Activated T-helper 1 cell treated with anti-CD3 and anti-CD28 coated beads, Interleukin-12 subunit alpha, Interleukin-12 subunit beta, Interleukin-2, Interleukin-4 antibody, amounts not matched to agents 30 ng/mL and 10 ng/mL and 1 ng/mL, durations not matched to agents 14 hours and 24 hours and 36 hours (primary cell): ENCODE data around the gene MED31. TPM values are rescaled to one million over a fixed set of nuclear protein-coding genes. Genes with fewer than 3 reads are reported as not detected.
"Not testable (repeated sequence)": the region's sequence is repeated elsewhere in the genome, so short reads cannot be mapped to it uniquely, and the experiment has no call there.

ENCODE experiments used
- DNase-seq: peaks from one replicate; pipeline ENCODE4 v3.0.0; 2021; ENCODE audit warnings: low spot score
- H3K27ac Mint-ChIP-seq: one replicate; pipeline ENCODE4 v1.8.0; 2021; ENCODE audit warnings: mild to moderate bottlenecking, mixed read lengths
- H3K27me3 Mint-ChIP-seq: one replicate; pipeline ENCODE4 v1.8.0; 2022; ENCODE audit warnings: mild to moderate bottlenecking, moderate library complexity, mixed read lengths; ENCODE audit not compliant: insufficient read depth
- H3K36me3 Mint-ChIP-seq: one replicate; pipeline ENCODE4 v1.8.0; 2021; ENCODE audit warnings: low read depth, mixed read lengths
- H3K4me1 Mint-ChIP-seq: one replicate; pipeline ENCODE4 v1.8.0; 2021; ENCODE audit warnings: low read depth, mixed read lengths
- H3K4me3 Mint-ChIP-seq: one replicate; pipeline ENCODE4 v1.8.0; 2021; ENCODE audit warnings: mild to moderate bottlenecking, moderate library complexity, mixed read lengths
- H3K9me3 Mint-ChIP-seq: one replicate; pipeline ENCODE4 v1.8.0; 2021; ENCODE audit warnings: mixed read lengths
- intact Hi-C: fragments of 100-400 bp; cut with micrococcal nuclease; formaldehyde crosslinking; loops from one replicate; pipeline ENCODE4 v1.15.1; 2024
- total RNA-seq: library from RNA; stranded (reverse); gene quantifications from 2 replicates; pipeline ENCODE4 v1.2.3, GENCODE V29; 2022

Gene MED31
- total RNA-seq, 1 donor from 2014 or later, result 24.3 TPM

- DNase-seq, result no peak
- intact Hi-C loops, result no loop called here
- Mint-ChIP-seq H3K4me1 (peaks cover 4% of the 10 kb centered on the region), H3K36me3 (no peaks in the 10 kb centered on the region), H3K4me3 (no peak overlapping the region), H3K27me3 (peaks cover 28% of the 10 kb centered on the region), H3K9me3 (no peaks in the 10 kb centered on the region), H3K27ac (no peak overlapping the region)
Measured at GRCh38 chr17:6674586-6674985, 23.2 kb upstream of the MED31 start.

DNA sequence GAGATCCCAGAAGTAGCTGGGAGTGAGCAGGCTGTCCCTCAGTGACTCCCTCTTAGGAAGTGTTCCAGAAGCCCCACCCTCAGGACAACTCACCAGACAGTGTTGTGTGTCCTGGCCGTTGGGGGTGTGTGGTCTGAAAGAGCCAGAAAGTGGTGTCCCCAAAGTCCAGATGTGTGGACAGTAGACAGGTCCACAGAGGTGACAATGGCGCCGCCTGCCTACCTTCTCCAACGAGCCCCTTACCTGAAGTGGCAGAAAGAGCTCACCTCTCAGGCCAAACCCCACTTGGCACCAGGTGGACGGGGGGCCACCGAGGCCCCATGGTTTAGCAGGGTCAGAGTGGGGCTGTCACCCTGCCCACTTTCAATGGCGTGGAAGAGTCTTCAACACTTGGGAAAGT, 20.0 kb upstream of the MED31 start:
- Mint-ChIP-seq H3K36me3 (no peaks in the 10 kb centered on the region), H3K27ac (no peak overlapping the region), H3K9me3 (no peaks in the 10 kb centered on the region), H3K27me3 (peaks cover 13% of the 10 kb centered on the region), H3K4me3 (no peak overlapping the region), H3K4me1 (peaks cover 7% of the 10 kb centered on the region)
- intact Hi-C loops, result no loop called here
- DNase-seq, result no peak

GRCh38 chr17:6670999-6671398, 19.6 kb upstream of the MED31 start:
- intact Hi-C loops, result no loop called here
- H3K27me3 Mint-ChIP-seq, result peaks cover 12% of the 10 kb centered on the region
- no peaks in the 10 kb centered on the region for H3K36me3 Mint-ChIP-seq
- H3K9me3 Mint-ChIP-seq, result no peaks in the 10 kb centered on the region
- DNase-seq, result no peak
- H3K27ac Mint-ChIP-seq, result no peak overlapping the region
- H3K4me1 Mint-ChIP-seq, result peaks cover 7% of the 10 kb centered on the region
- H3K4me3 Mint-ChIP-seq, result no peak overlapping the region

DNA sequence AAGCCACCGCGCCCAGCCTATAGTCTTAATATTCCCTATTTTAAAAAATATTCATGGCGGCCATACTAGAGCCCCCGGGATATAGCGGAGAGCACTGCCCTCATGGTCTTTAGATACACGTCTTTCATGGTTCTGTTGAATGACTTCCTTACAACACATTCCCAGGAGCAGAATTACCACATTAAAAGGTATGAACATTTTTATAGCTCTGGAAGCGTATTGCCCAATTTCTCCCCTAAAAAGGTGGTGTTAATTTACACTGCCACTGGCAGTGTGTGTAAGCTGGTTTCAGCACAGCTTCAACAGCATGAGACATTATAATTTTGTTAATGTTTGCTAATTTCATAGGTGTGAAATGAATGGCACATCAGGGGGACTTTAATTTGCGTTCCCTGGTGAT, 19.2 kb upstream of the MED31 start:
- intact Hi-C loops, result no loop called here
- Mint-ChIP-seq H3K27ac (no peak overlapping the region), H3K36me3 (no peaks in the 10 kb centered on the region), H3K9me3 (no peaks in the 10 kb centered on the region), H3K27me3 (peaks cover 7% of the 10 kb centered on the region), H3K4me1 (peaks cover 7% of the 10 kb centered on the region), H3K4me3 (no peak overlapping the region)
- no peak for DNase-seq

DNA sequence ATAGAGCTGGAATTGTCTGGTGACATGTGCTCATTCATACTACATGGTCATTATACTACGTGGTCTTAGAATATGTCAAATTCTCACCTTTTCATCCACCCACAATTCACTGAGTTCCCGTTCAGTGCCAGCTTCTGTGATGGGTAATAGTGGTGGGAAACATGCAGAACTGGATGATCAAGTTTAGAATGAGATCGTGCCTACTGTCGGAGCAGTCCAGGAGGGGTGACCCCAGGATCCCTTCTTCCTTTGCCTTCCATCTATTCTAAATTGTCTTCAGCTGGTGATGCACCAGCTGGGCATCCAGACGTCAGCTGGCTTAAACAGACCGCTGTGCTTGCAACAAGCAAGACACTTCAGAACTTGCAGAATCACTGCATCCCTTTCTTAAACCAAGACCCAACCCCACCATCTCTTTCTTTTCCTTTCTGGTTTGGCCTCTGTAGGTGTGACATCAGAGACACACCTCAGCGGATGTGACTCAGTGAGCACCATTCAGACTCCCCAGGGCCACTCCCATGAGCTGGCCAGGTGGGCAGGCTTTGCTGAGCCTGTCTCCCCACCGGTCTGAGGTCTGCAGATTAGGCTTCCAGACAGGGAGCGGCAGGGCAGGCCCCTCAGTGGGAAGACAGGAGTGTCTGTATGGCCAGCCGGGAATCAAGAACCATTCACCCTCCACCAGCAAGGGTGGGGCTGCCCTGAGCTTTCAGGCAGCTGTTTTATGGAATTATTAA, 18.2 kb upstream of the MED31 start:
- H3K27ac Mint-ChIP-seq, result no peak overlapping the region
- intact Hi-C loops, result no loop called here
- no peak overlapping the region for H3K4me3 Mint-ChIP-seq
- peaks cover 2% of the 10 kb centered on the region for H3K36me3 Mint-ChIP-seq
- no peaks in the 10 kb centered on the region for H3K9me3 Mint-ChIP-seq
- DNase-seq, result no peak
- peaks cover 7% of the 10 kb centered on the region for H3K27me3 Mint-ChIP-seq
- peaks cover 7% of the 10 kb centered on the region for H3K4me1 Mint-ChIP-seq

GRCh38 chr17:6668727-6669425, 17.5 kb upstream of the MED31 start:
- H3K36me3 Mint-ChIP-seq, result peaks cover 2% of the 10 kb centered on the region
- no peak for DNase-seq

DNA sequence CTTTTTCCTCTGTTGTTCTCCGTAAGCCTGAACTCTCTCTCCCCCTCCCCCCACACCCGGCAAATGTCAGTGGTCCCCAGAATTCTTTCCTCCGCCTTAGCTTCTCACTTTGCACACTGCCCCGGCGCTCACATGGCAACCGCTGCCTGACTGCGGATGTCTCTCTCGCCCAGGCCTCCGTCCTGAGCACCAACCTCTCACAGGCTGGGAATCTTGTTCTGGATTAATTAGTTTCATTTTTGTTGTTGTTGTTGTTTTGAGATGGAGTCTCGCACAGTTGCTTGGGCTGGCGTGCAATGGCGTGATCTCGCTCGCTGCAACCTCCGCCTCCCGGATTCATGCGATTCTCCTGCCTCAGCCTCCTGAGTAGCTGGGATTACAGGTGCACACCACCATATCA, 16.8 kb upstream of the MED31 start:
- H3K27ac Mint-ChIP-seq, result no peak overlapping the region
- intact Hi-C loops, result no loop called here
- peaks cover 2% of the 10 kb centered on the region for H3K36me3 Mint-ChIP-seq
- peaks cover 7% of the 10 kb centered on the region for H3K27me3 Mint-ChIP-seq
- H3K9me3 Mint-ChIP-seq, result no peaks in the 10 kb centered on the region
- peaks cover 7% of the 10 kb centered on the region for H3K4me1 Mint-ChIP-seq
- H3K4me3 Mint-ChIP-seq, result no peak overlapping the region
- DNase-seq, result no peak

More at GRCh38 chr17:6668727-6669425, 17.5 kb upstream of the MED31 start:
- no peaks in the 10 kb centered on the region for H3K9me3 Mint-ChIP-seq
- intact Hi-C loops, result no loop called here
- H3K4me1 Mint-ChIP-seq, result peaks cover 7% of the 10 kb centered on the region
- no peak overlapping the region for H3K27ac Mint-ChIP-seq
- H3K27me3 Mint-ChIP-seq, result peaks cover 7% of the 10 kb centered on the region
- H3K4me3 Mint-ChIP-seq, result no peak overlapping the region

DNA sequence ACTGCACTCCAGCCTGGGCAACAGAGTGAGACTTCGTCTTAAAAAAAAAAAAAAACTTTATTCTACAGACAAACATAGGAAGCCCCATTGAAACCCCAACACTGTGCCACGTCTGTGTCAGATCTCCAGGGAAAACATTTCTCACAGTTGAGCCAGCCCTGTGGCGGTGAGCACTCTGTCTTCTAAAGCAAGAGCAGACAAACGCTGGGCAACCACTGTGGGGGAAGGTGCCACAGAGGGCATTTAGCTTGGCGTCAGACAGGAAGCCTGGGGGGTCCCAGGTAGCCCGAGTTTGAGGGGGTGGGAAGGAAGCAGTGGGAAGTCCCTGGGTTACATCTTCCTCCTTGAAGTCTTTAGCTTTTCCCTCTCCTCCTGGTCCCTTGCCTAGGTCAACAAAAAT, 16.1 kb upstream of the MED31 start:
- intact Hi-C loops, result no loop called here
- DNase-seq, result no peak
- Mint-ChIP-seq H3K27me3 (peaks cover 9% of the 10 kb centered on the region), H3K36me3 (peaks cover 2% of the 10 kb centered on the region), H3K9me3 (no peaks in the 10 kb centered on the region), H3K27ac (no peak overlapping the region), H3K4me1 (peaks cover 7% of the 10 kb centered on the region), H3K4me3 (no peak overlapping the region)

- Mint-ChIP-seq H3K27me3 (peaks cover 13% of the 10 kb centered on the region), H3K9me3 (no peaks in the 10 kb centered on the region), H3K4me3 (no peak overlapping the region), H3K4me1 (peaks cover 9% of the 10 kb centered on the region), H3K27ac (no peak overlapping the region), H3K36me3 (peaks cover 2% of the 10 kb centered on the region)
- no peak for DNase-seq
- intact Hi-C loops, result loop anchor here (1.0 kb wide), 3 partner anchors 177 to 339 kb away; no protein-coding TSS in a partner anchor
Measured at GRCh38 chr17:6666557-6666956, 15.2 kb upstream of the MED31 start.

GRCh38 chr17:6666077-6666521, 14.7 kb upstream of the MED31 start:
- no peak overlapping the region for H3K4me3 Mint-ChIP-seq
- intact Hi-C loops, result loop anchor here (1.0 kb wide), 3 partner anchors 177 to 339 kb away; no protein-coding TSS in a partner anchor
- peaks cover 13% of the 10 kb centered on the region for H3K27me3 Mint-ChIP-seq
- no peaks in the 10 kb centered on the region for H3K9me3 Mint-ChIP-seq
- peaks cover 2% of the 10 kb centered on the region for H3K36me3 Mint-ChIP-seq
- peaks cover 13% of the 10 kb centered on the region for H3K4me1 Mint-ChIP-seq
- DNase-seq, result no peak
- H3K27ac Mint-ChIP-seq, result no peak overlapping the region

- H3K27ac Mint-ChIP-seq, H3K9me3 Mint-ChIP-seq, H3K4me3 Mint-ChIP-seq, H3K36me3 Mint-ChIP-seq, DNase-seq: not testable (repeated sequence)
- Mint-ChIP-seq H3K4me1 (peaks cover 32% of the 10 kb centered on the region), H3K27me3 (peaks cover 15% of the 10 kb centered on the region)
- intact Hi-C loops, result loop anchor here (5.0 kb wide), 1 partner anchor 94 kb away; the partner anchor contains the start of gene XAF1
Measured at GRCh38 chr17:6663200-6663599, 11.8 kb upstream of the MED31 start.

DNA sequence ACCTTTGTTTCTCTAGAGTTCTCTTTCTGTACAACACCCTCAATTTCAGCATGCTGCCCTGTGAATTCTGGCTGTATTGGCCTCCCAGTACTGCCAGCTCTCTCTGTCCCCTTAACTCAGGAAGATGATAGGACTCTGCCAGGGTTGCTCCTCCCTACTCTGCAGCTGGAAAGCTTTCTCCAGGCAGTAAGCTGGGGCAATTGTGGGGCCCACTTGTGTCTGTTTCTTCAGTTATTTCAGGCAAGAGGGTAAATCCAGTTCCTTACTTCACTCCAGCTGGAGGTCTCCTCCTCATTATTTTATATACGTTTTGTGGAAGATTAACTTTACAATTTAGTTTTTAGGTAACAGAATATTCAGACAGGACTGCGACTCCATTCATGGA, 10.1 kb upstream of the MED31 start:
- H3K4me1 Mint-ChIP-seq, result peaks cover 37% of the 10 kb centered on the region
- no peak overlapping the region for H3K27ac Mint-ChIP-seq
- H3K36me3 Mint-ChIP-seq, result peaks cover 8% of the 10 kb centered on the region
- intact Hi-C loops, result loop anchor here (5.0 kb wide), 1 partner anchor 96 kb away; the partner anchor contains the start of gene XAF1
- no peaks in the 10 kb centered on the region for H3K9me3 Mint-ChIP-seq
- H3K4me3 Mint-ChIP-seq, result no peak overlapping the region
- H3K27me3 Mint-ChIP-seq, result peaks cover 13% of the 10 kb centered on the region
- no peak for DNase-seq

DNA sequence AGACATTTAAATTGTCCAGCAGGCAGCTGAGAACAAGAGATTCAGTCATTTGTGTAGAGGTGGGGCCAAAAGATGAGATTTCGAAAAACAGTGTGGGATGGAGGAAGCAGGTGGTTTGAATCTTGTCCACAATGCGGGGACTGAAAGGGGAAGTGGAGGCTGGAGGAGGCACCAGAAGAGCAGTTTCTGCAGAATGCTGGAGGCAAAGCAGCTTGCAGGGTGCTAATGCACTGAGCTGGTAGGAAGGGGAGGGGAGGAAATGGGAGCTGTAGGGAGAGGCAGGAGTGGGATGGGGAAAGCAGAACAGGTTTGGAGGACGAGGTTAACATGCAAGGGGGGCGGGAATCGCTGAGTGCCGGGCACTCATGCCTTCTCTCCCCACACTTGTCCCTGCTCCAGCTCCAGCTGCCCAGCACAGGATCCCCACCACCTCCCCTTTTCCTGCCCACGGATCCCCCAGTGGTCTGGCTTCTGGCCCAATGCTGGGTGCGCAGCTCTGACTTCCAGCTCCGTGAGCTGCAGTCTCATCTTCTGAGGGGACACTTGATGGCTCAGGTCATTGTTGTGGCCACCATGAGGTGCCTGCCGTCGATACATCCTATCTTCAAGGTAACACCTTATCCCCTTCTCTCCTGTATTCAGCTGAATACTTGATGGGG, 9.5 kb upstream of the MED31 start:
- H3K4me3 Mint-ChIP-seq, result peak overlapping the region; percentile 28

More for the DNA sequence above, 9.5 kb upstream of the MED31 start:
- intact Hi-C loops, result loop anchor here (5.0 kb wide), 1 partner anchor 96 kb away; the partner anchor contains the start of gene XAF1
- Mint-ChIP-seq H3K27me3 (peaks cover 13% of the 10 kb centered on the region), H3K4me1 (peaks cover 41% of the 10 kb centered on the region), H3K36me3 (peaks cover 8% of the 10 kb centered on the region), H3K27ac (peak overlapping the region; percentile 37), H3K9me3 (no peaks in the 10 kb centered on the region)
- DNase-seq, result no peak
